Activated naive CD8-positive, alpha-beta T cell treated with anti-CD3 and anti-CD28 coated beads, Interleukin-2, amount 10 ng/mL, durations not matched to agents 7 days and 5 days (primary cell): ENCODE results near the gene CFAP58. TPM values are rescaled to one million over a fixed set of nuclear protein-coding genes. Genes with fewer than 3 reads are reported as not detected.

Experiments used
- ATAC-seq: fragments of 150-1000 bp; cut with Tn5 transposase; one replicate; pipeline ENCODE4 v1.10.0; 2021; ENCODE audit warnings: low read depth, moderate library complexity
- POLR2A ChIA-PET: fragments of 350-600 bp; sonication (Branson Sonifier 250); formaldehyde crosslinking; loops from one replicate; lab custom pipeline; 2021; ENCODE audit warnings: antibody characterized with exemption; lab: Charles Lee
- DNase-seq: peaks from one replicate; pipeline ENCODE4 v3.0.0; 2021
- H3K27ac Mint-ChIP-seq: one replicate; pipeline ENCODE4 v1.8.0; 2022; ENCODE audit warnings: mild to moderate bottlenecking, mixed read lengths
- H3K27me3 Mint-ChIP-seq: one replicate; pipeline ENCODE4 v1.8.0; 2022; ENCODE audit warnings: mild to moderate bottlenecking, moderate library complexity, mixed read lengths
- H3K36me3 Mint-ChIP-seq: one replicate; pipeline ENCODE4 v1.8.0; 2021; ENCODE audit warnings: mild to moderate bottlenecking, mixed read lengths
- H3K4me1 Mint-ChIP-seq: one replicate; pipeline ENCODE4 v1.8.0; 2021; ENCODE audit warnings: mixed read lengths
- H3K4me3 Mint-ChIP-seq: one replicate; pipeline ENCODE4 v1.8.0; 2022; ENCODE audit warnings: mild to moderate bottlenecking, moderate library complexity, mixed read lengths
- H3K9me3 Mint-ChIP-seq: one replicate; pipeline ENCODE4 v1.8.0; 2021; ENCODE audit warnings: mixed read lengths
- total RNA-seq, 2 experiments: library from RNA; stranded (reverse); gene quantifications; one replicate each; pipeline ENCODE4 v1.2.3, GENCODE V29; 2021

The CFAP58 gene, protein sequence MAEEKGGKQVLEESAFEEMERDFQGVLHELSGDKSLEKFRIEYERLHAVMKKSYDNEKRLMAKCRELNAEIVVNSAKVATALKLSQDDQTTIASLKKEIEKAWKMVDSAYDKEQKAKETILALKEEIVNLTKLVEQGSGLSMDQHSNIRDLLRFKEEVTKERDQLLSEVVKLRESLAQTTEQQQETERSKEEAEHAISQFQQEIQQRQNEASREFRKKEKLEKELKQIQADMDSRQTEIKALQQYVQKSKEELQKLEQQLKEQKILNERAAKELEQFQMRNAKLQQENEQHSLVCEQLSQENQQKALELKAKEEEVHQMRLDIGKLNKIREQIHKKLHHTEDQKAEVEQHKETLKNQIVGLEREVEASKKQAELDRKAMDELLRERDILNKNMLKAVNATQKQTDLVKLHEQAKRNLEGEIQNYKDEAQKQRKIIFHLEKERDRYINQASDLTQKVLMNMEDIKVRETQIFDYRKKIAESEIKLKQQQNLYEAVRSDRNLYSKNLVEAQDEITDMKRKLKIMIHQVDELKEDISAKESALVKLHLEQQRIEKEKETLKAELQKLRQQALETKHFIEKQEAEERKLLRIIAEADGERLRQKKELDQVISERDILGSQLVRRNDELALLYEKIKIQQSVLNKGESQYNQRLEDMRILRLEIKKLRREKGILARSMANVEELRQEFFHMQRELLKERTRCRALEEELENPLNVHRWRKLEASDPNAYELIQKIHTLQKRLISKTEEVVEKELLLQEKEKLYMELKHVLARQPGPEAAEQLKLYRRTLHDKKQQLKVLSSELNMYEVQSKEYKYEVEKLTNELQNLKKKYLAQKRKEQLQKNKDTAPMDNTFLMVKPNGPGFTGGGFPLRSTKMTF
- total RNA-seq = under 1 TPM; 0.28 to 0.34 TPM

DNA sequence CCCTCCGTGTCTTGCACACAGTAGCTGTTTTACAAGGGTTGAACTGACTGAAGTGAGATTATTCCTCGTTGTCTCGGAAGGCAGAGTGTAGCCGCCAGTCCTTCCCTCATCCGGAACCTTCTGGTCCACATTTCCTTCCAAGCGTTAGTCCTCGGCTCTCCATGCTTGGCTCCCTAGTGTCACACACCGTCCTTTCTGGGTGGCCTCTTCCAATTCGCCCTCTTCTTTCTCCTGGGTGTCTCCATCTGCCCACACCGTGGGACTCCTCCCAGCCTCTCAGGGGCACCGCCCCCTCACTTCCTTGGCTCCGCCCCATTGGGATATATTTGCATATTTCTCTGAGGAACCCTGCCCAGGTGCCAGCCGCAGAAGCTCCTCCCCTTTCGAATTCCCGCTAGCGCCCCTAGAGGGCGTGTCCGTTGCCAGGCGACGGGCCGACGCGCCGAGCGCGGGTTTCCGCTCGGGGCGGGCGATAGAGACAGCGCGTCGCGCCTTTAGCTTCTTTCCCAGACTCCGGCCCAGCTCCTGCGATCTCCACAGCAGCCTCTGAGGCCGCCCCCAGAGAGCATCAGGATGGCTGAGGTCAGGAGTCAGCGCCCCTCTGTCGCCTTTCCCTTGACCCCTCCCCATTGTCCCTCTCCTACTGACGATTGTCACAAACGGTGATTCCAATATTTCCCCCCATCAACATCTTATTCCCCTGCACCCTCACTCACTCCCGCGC is at the start of gene CFAP58:
CFAP58 (plus strand) TSS at position 509 of the 724 bp plus-strand sequence; CDS start at position 574, 65 bp downstream.
- peak; percentile 94 for DNase-seq
- ATAC-seq = peak; percentile 91
- H3K27ac Mint-ChIP-seq = peak within 1 kb of the TSS; percentile 27
- H3K36me3 Mint-ChIP-seq = no peaks in the 10 kb centered on the region
- H3K4me3 Mint-ChIP-seq = no peak within 1 kb of the TSS
- H3K27me3 Mint-ChIP-seq = no peaks in the 10 kb centered on the region
- peaks cover 18% of the 10 kb centered on the region for H3K4me1 Mint-ChIP-seq
- POLR2A ChIA-PET = interaction anchor here (0.9 to 4.8 kb wide), 5 partner anchors 16 to 85 kb away, joined by 3 to 33 read pairs (median 6); partner anchors contain the start of genes GSTO2 and ITPRIP
- H3K9me3 Mint-ChIP-seq = no peaks in the 10 kb centered on the region

GRCh38 chr10:104304356-104304745 is 49.3 kb upstream of the CFAP58 start:
- Mint-ChIP-seq H3K9me3 (peaks cover 11% of the 10 kb centered on the region), H3K4me3 (no peak overlapping the region), H3K27ac (peak overlapping the region; percentile 32), H3K36me3 (peaks cover 19% of the 10 kb centered on the region), H3K27me3 (peaks cover 3% of the 10 kb centered on the region), H3K4me1 (peaks cover 61% of the 10 kb centered on the region)
- no peak for ATAC-seq
- POLR2A ChIA-PET = interaction anchor here (0.8 to 4.3 kb wide), 4 partner anchors 17 to 49 kb away, joined by 4 to 19 read pairs (median 6); partner anchors contain the start of genes CFAP58 and ITPRIP
- DNase-seq = no peak

- Mint-ChIP-seq H3K9me3 (peaks cover 11% of the 10 kb centered on the region), H3K27me3 (peaks cover 3% of the 10 kb centered on the region), H3K4me1 (peaks cover 61% of the 10 kb centered on the region), H3K4me3 (no peak overlapping the region), H3K27ac (peak overlapping the region; percentile 42), H3K36me3 (peaks cover 21% of the 10 kb centered on the region)
- ATAC-seq (no peak), DNase-seq (no peak)
- POLR2A ChIA-PET = interaction anchor here (0.8 to 4.3 kb wide), 5 partner anchors 17 to 49 kb away, joined by 3 to 40 read pairs (median 11); partner anchors contain the start of gene ITPRIP
Measured at GRCh38 chr10:104304927-104305326, 48.7 kb upstream of the CFAP58 start.

- peaks cover 51% of the 10 kb centered on the region for H3K4me1 Mint-ChIP-seq
Measured at GRCh38 chr10:104306897-104307296, 46.7 kb upstream of the CFAP58 start.

GRCh38 chr10:104307576-104308438 is 45.8 kb upstream of the CFAP58 start:
- peaks cover 58% of the 10 kb centered on the region for H3K4me1 Mint-ChIP-seq
- ATAC-seq = no peak

More at GRCh38 chr10:104306897-104307296, 46.7 kb upstream of the CFAP58 start:
- POLR2A ChIA-PET = interaction anchor here (1.2 to 4.3 kb wide), 7 partner anchors 15 to 47 kb away, joined by 3 to 40 read pairs (median 7); partner anchors contain the start of genes CFAP58 and ITPRIP
- H3K36me3 Mint-ChIP-seq = peaks cover 30% of the 10 kb centered on the region
- DNase-seq = peak; percentile 18
- H3K4me3 Mint-ChIP-seq = no peak overlapping the region
- no peaks in the 10 kb centered on the region for H3K27me3 Mint-ChIP-seq
- H3K27ac Mint-ChIP-seq = no peak overlapping the region
- peaks cover 10% of the 10 kb centered on the region for H3K9me3 Mint-ChIP-seq
- no peak for ATAC-seq

GRCh38 chr10:104308439-104308903 is 45.2 kb upstream of the CFAP58 start:
- Mint-ChIP-seq H3K9me3 (peaks cover 3% of the 10 kb centered on the region), H3K36me3 (peaks cover 31% of the 10 kb centered on the region)
- POLR2A ChIA-PET = interaction anchor here (4.2 to 4.3 kb wide), 2 partner anchors 13 to 30 kb away, joined by 19 to 40 read pairs; partner anchors contain the start of gene ITPRIP

More at GRCh38 chr10:104307576-104308438, 45.8 kb upstream of the CFAP58 start:
- peaks cover 32% of the 10 kb centered on the region for H3K36me3 Mint-ChIP-seq
- H3K4me3 Mint-ChIP-seq = peak overlapping the region; percentile 78
- no peaks in the 10 kb centered on the region for H3K27me3 Mint-ChIP-seq
- H3K27ac Mint-ChIP-seq = peak overlapping the region; percentile 81
- no peak for DNase-seq
- peaks cover 7% of the 10 kb centered on the region for H3K9me3 Mint-ChIP-seq
- POLR2A ChIA-PET = interaction anchor here (1.2 to 4.3 kb wide), 6 partner anchors 14 to 46 kb away, joined by 3 to 40 read pairs (median 8); partner anchors contain the start of genes CFAP58 and ITPRIP

GRCh38 chr10:104309980-104310978 is 43.4 kb upstream of the CFAP58 start:
- Mint-ChIP-seq H3K4me1 (peaks cover 46% of the 10 kb centered on the region), H3K27me3 (no peaks in the 10 kb centered on the region), H3K9me3 (no peaks in the 10 kb centered on the region), H3K27ac (peak overlapping the region; percentile 46), H3K4me3 (no peak overlapping the region), H3K36me3 (peaks cover 25% of the 10 kb centered on the region)
- DNase-seq (no peak), ATAC-seq (no peak)
- POLR2A ChIA-PET = interaction anchor here (0.7 to 1.4 kb wide), 4 partner anchors 12 to 28 kb away, joined by 3 to 4 read pairs (median 4); partner anchors contain the start of gene ITPRIP

More at GRCh38 chr10:104308439-104308903, 45.2 kb upstream of the CFAP58 start:
- no peak for DNase-seq
- peak; percentile 74 for ATAC-seq
- peaks cover 55% of the 10 kb centered on the region for H3K4me1 Mint-ChIP-seq
- H3K27ac Mint-ChIP-seq = peak overlapping the region; percentile 81
- H3K27me3 Mint-ChIP-seq = no peaks in the 10 kb centered on the region
- H3K4me3 Mint-ChIP-seq = peak overlapping the region; percentile 78

GRCh38 chr10:104311184-104311720 is 42.4 kb upstream of the CFAP58 start:
- H3K9me3 Mint-ChIP-seq = no peaks in the 10 kb centered on the region
- DNase-seq = no peak
- H3K4me3 Mint-ChIP-seq = no peak overlapping the region
- H3K36me3 Mint-ChIP-seq = peaks cover 25% of the 10 kb centered on the region
- H3K27me3 Mint-ChIP-seq = no peaks in the 10 kb centered on the region
- no peak for ATAC-seq
- peaks cover 39% of the 10 kb centered on the region for H3K4me1 Mint-ChIP-seq
- POLR2A ChIA-PET = interaction anchor here (1.4 kb wide), 1 partner anchor 17 kb away, joined by 4 read pairs; no protein-coding TSS in a partner anchor
- peak overlapping the region; percentile 34 for H3K27ac Mint-ChIP-seq

DNA sequence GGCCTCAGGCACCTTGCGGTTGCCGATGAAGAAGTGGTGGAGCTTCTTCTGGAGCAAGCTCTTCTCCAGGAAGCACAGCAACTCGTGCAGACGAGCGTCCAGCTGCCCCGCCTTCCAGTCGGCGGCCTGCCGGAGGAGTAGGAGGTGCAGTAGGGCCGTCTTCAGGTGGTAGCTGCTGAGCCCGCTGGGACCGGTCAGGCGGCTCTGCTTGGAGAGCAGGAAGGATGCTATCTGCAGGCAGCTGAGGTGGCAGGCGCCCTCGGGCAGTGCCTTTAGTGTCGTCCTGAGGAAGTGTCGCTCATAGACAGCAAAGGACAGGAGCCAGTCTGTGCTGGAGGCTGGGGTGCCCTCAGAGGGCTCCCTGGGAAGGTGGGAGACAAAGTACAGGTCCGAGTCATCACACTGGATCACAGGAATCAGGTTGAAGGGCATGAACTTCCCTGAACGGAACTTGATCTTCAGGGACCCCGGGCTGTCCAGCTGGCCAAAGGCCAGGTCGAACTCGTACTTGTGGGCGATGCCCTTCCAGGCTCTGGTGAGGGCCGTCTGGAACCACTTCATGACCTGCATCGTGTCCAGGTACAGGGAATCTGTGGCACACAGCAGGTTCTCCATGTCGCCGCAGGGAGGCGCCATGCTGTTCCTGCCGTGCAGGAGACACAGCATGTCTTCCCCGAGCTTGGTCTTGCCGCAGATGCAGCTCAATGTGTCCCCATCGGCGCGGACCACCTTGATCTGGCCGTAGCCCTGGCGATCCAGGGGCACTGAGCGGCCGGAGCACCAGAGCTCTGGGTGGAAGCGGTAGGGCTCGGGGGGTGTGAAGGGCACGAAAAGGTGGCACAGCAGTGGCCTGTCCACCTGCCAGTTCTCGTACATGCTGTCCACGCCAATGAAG is 38.8 kb upstream of the CFAP58 start:
- ATAC-seq = no peak
- peaks cover 18% of the 10 kb centered on the region for H3K36me3 Mint-ChIP-seq
- H3K9me3 Mint-ChIP-seq = no peaks in the 10 kb centered on the region
- POLR2A ChIA-PET = interaction anchor here (1.1 kb wide), 1 partner anchor 24 kb away, joined by 6 read pairs; the partner anchor contains the start of gene ITPRIP
- H3K4me1 Mint-ChIP-seq = peaks cover 24% of the 10 kb centered on the region
- no peak for DNase-seq
- no peak overlapping the region for H3K27ac Mint-ChIP-seq
- H3K4me3 Mint-ChIP-seq = no peak overlapping the region
- no peaks in the 10 kb centered on the region for H3K27me3 Mint-ChIP-seq
